ENCODE measurements around the gene TP53I13.

The TP53I13 gene

GRCh38 chr17:29617125-29617480 is 48.6 kb downstream of the TP53I13 start:
- DNase-seq = peak; percentile 96

GRCh38 chr17:29617481-29618271 is 49.2 kb downstream of the TP53I13 start:
- peak; percentile 93 for DNase-seq

- no peak for DNase-seq
These were observed 50.0 kb downstream of the TP53I13 start for GRCh38 chr17:29618272-29619065.

GRCh38 chr17:29619251-29619650 is 50.8 kb downstream of the TP53I13 start:
- no peak for DNase-seq

- DNase-seq = no peak
These were observed 51.8 kb downstream of the TP53I13 start for GRCh38 chr17:29620271-29620670.

- no peak for DNase-seq
These were observed 52.4 kb downstream of the TP53I13 start for GRCh38 chr17:29620779-29621500.

GRCh38 chr17:29621751-29622194 is 53.3 kb downstream of the TP53I13 start:
- DNase-seq = no peak
